Ascending aorta (tissue), 2 donors: ENCODE results near the gene POLE. TPM values are rescaled to one million over a fixed set of nuclear protein-coding genes. Genes with fewer than 3 reads are reported as not detected.
A peak's percentile ranks its signal among the peaks of the same experiment; 100 is the strongest.

Experiments used
- DNase-seq, 2 donors: peaks; one replicate each; pipeline ENCODE4 v3.0.0-alpha.2; 2019; ENCODE audit warnings: low spot score in 2 of 2
- H3K27ac ChIP-seq, 2 donors: fragments of 200-600 bp; sonication (generic); one replicate each; pipeline ENCODE4 v1.5.1; 2016 to 2017; ENCODE audit warnings: mild to moderate bottlenecking in 1 of 2
- H3K27me3 ChIP-seq: fragments of 200-600 bp; sonication (generic); one replicate; pipeline ENCODE4 v1.5.1; 2017
- H3K36me3 ChIP-seq, 2 donors: fragments of 200-600 bp; sonication (generic); one replicate each; pipeline ENCODE4 v1.5.1; 2016
- H3K4me1 ChIP-seq, 2 donors: fragments of 200-600 bp; sonication (generic); one replicate each; pipeline ENCODE4 v1.5.1; 2016 to 2017; ENCODE audit warnings: mild to moderate bottlenecking in 1 of 2
- H3K4me3 ChIP-seq, 2 donors: fragments of 200-600 bp; sonication (generic); one replicate each; pipeline ENCODE4 v1.5.1; 2016 to 2017; ENCODE audit warnings: mild to moderate bottlenecking in 1 of 2
- H3K9me3 ChIP-seq, 2 donors: fragments of 200-600 bp; sonication (generic); one replicate each; pipeline ENCODE4 v1.5.1; 2016
- CTCF ChIP-seq, 3 experiments: fragments of 200-600 bp in 2 of 3; fragments of 450-650 bp in 1 of 3; sonication (generic) in 2 of 3; IDR thresholded peaks; one replicate each; pipeline ENCODE4 v1.5.1; 2016 to 2019; ENCODE audit warnings: antibody characterized with exemption in 3 of 3, mild to moderate bottlenecking in 1 of 3, moderate library complexity in 1 of 3
- intact Hi-C: fragments of 100-400 bp; cut with DNase I; formaldehyde crosslinking; loops from one replicate; pipeline ENCODE4 v1.15.1; 2023
- total RNA-seq: library from RNA; depleted of rRNA; stranded (reverse); fragments of >200 nt; gene quantifications from one replicate; pipeline ENCODE4 v1.1.0, GENCODE V29; 2016

The POLE gene
- total RNA-seq, 1 donor from 2014 or later: 115 TPM

GRCh38 chr12:132639956-132640520 lies 47.1 kb downstream of the POLE start:
- Histone ChIP-seq H3K9me3 (no peaks in the 10 kb centered on the region), H3K36me3 (peaks cover 48 to 81% of the 10 kb centered on the region in 2 donors), H3K4me1 (no peaks in the 10 kb centered on the region), H3K27me3 (no peaks in the 10 kb centered on the region), H3K4me3 (no peak overlapping the region), H3K27ac (no peak overlapping the region)
- TF ChIP-seq CTCF (IDR thresholded peaks at IDR 0.05): no peak
- intact Hi-C loops: no loop called here
- DNase-seq: no peak

- no peak for DNase-seq
- intact Hi-C loops: no loop called here
- H3K4me3 ChIP-seq: no peak overlapping the region
- H3K4me1 ChIP-seq: no peaks in the 10 kb centered on the region
- TF ChIP-seq CTCF (IDR thresholded peaks at IDR 0.05): peak in 2 of 3 experiments; percentile 17 to 41
- no peaks in the 10 kb centered on the region for H3K27me3 ChIP-seq
- no peaks in the 10 kb centered on the region for H3K9me3 ChIP-seq
- peaks cover 59 to 90% of the 10 kb centered on the region in 2 donors for H3K36me3 ChIP-seq
- H3K27ac ChIP-seq: no peak overlapping the region
These were observed 48.4 kb downstream of the POLE start for GRCh38 chr12:132638541-132639408.

GRCh38 chr12:132637811-132638210 lies 49.3 kb downstream of the POLE start:
- intact Hi-C loops: no loop called here
- no peak for DNase-seq
- H3K27ac ChIP-seq: no peak overlapping the region
- no peaks in the 10 kb centered on the region for H3K27me3 ChIP-seq
- H3K9me3 ChIP-seq: no peaks in the 10 kb centered on the region
- no peaks in the 10 kb centered on the region for H3K4me1 ChIP-seq
- no peak for TF ChIP-seq CTCF (IDR thresholded peaks at IDR 0.05)
- no peak overlapping the region for H3K4me3 ChIP-seq
- peaks cover 57 to 88% of the 10 kb centered on the region in 2 donors for H3K36me3 ChIP-seq

- no peak for DNase-seq
- no peak overlapping the region for H3K27ac ChIP-seq
- peaks cover 64 to 87% of the 10 kb centered on the region in 2 donors for H3K36me3 ChIP-seq
- no peaks in the 10 kb centered on the region for H3K27me3 ChIP-seq
- no peaks in the 10 kb centered on the region for H3K9me3 ChIP-seq
- no peak overlapping the region for H3K4me3 ChIP-seq
- no peaks in the 10 kb centered on the region for H3K4me1 ChIP-seq
- intact Hi-C loops: no loop called here
- TF ChIP-seq CTCF (IDR thresholded peaks at IDR 0.05): no peak
These were observed 51.8 kb downstream of the POLE start for GRCh38 chr12:132635076-132635955.

- H3K9me3 ChIP-seq: no peaks in the 10 kb centered on the region
- no peaks in the 10 kb centered on the region for H3K4me1 ChIP-seq
- no peaks in the 10 kb centered on the region for H3K27me3 ChIP-seq
- no peak for TF ChIP-seq CTCF (IDR thresholded peaks at IDR 0.05)
- intact Hi-C loops: no loop called here
- no peak overlapping the region for H3K27ac ChIP-seq
- no peak overlapping the region for H3K4me3 ChIP-seq
- H3K36me3 ChIP-seq: peaks cover 67 to 89% of the 10 kb centered on the region in 2 donors
- no peak for DNase-seq
These were observed 52.6 kb downstream of the POLE start for GRCh38 chr12:132634411-132634990.
